ENCODE measurements around the gene RRBP1.

Gene RRBP1

DNA sequence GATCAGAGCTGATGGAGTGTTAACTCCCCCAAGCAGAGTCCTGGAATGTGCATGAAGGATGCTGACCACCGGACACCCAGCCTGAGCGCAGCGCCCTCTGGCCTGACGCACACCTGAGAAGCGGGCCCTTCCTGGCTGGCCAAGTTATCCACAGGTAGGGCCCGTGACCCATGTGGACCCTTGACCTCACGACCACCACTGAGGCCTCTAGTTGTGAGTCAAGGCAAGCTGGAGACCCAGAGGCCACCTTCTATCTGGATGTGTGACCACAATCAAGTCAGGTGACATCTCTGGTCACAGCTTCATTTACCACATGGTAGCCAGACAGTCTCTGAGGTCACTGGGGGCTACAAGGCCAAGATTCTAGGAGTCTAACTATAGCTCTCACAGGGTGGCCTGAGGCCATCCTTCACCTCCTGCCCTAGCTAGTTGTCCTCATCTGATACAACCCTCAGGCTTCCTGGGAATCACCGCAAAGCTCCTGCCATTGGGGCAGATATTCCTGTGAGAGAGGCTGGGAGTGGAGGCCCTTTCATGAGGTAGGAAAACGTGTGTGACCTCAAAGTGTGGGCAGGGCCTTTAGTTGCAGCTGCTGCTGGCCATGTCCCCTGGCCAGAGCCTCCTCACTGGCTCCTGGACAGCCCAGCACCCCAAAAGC, 59.1 kb downstream of the RRBP1 start:
- DNase-seq (ENCODE audit: low read depth in 2 of 2) = no peak

- no peak for DNase-seq (ENCODE audit: low read depth in 2 of 2)
These were observed 59.8 kb downstream of the RRBP1 start for GRCh38 chr20:17622086-17622850.

DNA sequence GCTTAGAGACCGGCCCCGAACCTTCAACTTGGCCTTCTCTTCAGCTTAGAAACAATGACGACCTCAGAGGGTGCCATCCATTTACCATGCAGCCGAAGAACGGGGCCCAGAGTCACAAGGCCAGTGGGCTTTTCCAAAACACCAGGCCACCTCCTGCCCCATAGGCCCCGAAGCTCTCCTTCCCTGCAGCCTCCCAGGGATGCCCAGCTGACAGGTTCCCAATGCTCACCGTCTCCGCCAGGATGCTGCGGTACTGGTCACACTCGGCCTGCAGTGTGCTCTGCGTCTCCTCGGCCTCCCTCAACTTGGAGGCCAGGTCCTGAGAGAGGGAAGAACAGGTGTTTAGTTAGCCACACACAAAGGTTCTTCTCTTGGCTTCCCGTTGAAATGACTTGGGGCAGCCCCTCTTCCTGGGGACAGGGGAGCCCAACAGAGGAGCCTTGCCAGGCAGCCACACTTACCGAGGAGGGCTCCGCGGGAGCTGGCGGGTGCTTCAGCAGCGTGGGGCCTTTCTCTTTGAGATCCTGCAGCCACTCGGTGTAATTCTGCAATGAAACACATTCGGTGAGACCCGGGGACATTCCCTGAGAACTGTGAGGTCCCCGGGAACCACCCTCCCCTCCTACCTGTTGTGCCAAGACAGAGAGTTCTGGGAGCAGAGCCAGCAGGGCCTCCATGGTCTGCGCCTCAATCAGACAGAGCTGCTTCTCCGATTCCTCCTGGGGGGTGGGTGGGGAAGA, 60.6 kb downstream of the RRBP1 start:
- no peak for DNase-seq (ENCODE audit: low read depth in 2 of 2)

DNA sequence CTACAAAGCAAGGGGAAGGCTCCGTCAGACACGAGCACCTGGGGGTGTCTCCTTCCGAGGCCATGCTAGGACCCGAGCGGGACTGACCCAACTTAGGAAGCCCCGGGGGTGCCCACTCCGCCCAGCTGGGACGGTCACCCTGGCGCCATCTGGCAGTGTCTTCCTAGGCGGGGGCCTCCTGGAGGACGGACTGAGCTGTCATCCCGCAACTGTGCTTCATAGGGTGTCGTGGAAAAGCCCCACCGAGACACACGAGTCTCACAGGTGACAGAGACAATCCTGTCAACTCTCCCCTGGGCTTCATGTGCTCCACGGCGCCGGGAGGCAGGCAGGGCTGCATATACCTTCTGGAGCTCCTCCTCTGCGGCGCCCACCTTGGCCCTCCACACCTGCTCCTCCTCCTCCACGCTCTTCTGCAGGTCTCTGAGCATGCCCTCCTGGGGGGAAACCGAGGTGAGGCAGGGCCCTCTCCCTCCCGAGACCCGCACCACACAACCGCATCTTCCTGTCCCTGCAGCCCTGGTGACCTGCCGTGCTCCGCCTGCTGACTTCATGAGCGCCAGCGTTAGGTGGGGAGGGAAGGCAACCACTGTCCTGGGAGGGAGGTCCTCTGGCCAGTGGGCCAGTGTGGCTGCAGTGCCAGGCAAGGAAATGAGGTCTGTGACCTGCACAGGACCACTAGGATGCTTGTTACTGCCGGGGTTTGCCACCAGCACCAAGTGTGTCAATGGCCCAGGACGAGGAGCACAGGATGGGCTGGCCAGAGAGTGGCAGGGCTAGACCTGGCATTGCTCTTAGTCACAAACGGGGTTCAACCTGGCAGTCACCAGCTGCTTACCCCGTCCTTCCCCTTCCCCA, 61.4 kb downstream of the RRBP1 start:
- no peak for DNase-seq (ENCODE audit: low read depth in 2 of 2)

- DNase-seq (ENCODE audit: low read depth in 2 of 2) = no peak
These were observed 62.5 kb downstream of the RRBP1 start for GRCh38 chr20:17619351-17620093.

DNA sequence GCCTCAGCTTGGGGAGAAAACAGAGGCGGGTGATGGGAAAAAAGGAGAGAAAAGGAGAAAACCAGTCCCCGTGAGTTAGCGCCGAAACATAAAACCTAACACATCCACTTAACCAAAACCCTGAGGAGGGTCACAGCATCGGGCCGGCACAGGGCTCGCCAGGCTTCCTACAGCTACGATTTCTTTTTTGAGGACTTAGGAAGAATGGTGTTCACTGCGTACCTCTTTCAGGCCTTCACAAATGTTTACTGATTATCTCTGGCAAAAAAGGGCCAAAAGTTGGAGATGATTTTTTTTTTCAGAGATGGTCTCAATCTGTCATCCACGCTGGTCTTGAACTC, 63.4 kb downstream of the RRBP1 start:
- no peak for DNase-seq (ENCODE audit: low read depth in 2 of 2)

- DNase-seq (ENCODE audit: low read depth in 2 of 2) = no peak
These were observed 64.0 kb downstream of the RRBP1 start for GRCh38 chr20:17617868-17618672.

DNA sequence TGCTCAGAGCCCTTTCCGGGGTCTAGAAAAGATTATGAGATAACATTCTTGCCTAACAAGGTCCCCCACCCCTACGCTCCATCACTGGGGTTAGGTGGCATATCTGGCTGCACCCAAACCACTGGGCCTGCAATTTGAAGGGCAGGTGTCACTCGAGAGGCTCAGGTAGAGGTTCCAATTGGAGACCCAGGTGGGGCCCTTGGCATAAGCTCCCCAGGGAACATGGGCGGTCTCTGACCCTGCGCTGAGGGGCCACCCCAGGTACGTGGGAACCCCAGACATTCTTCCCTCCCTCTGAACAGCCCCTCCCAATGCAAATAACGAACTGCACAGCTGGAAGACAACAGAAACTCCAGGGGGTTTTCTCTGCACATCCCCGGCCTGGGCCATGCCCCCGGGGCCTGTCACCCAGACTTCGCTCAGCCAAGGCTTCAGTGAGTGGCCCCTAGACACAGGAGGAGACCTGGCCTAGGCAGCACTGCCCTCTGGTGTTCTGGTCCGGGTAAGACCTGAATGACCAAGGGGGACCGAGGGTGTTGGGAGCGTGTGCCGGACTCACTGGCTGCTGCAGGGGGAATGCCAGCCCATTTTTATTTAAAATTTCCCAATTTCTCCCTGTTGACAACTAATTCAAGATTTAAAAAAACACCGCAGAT, 64.7 kb downstream of the RRBP1 start:
- DNase-seq (ENCODE audit: low read depth in 2 of 2) = no peak

DNA sequence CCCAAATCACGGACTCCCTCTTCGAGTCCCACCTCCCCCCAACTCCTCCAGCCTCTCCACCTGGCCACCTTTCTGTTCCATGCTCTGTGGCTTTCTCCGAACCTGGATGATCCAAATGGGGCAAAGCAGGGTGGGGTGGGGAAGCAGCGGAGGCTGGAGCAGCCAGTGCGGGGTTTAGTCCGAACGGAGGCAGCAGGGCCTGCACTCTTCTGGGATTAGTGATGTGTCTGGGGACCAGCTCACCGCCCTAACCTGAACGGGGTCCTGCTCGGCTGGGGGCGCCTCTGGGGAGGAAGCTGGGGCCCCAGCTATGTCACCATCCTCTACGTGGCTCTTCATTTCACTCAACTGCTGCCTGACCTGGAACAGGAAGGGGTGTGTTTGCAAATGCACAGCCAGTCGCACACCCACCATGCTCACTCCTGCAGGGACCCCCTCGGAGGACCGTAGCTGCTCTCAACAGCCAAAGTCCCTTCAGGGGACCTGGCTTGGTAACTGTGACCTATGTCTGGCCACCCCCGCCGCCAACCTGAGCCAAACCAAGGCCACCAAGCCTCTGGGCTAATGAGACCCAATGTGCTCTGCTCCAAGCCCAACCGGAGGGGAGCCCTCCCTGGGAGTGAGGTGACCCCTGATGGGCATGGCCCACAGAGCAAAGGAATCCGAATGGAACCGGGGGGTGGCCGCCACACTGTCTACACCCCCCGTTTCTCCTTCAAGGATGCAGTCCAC, 65.4 kb downstream of the RRBP1 start:
- DNase-seq (ENCODE audit: low read depth in 2 of 2) = no peak

GRCh38 chr20:17615645-17616479, 66.2 kb downstream of the RRBP1 start:
- DNase-seq (ENCODE audit: low read depth in 2 of 2) = no peak

DNA sequence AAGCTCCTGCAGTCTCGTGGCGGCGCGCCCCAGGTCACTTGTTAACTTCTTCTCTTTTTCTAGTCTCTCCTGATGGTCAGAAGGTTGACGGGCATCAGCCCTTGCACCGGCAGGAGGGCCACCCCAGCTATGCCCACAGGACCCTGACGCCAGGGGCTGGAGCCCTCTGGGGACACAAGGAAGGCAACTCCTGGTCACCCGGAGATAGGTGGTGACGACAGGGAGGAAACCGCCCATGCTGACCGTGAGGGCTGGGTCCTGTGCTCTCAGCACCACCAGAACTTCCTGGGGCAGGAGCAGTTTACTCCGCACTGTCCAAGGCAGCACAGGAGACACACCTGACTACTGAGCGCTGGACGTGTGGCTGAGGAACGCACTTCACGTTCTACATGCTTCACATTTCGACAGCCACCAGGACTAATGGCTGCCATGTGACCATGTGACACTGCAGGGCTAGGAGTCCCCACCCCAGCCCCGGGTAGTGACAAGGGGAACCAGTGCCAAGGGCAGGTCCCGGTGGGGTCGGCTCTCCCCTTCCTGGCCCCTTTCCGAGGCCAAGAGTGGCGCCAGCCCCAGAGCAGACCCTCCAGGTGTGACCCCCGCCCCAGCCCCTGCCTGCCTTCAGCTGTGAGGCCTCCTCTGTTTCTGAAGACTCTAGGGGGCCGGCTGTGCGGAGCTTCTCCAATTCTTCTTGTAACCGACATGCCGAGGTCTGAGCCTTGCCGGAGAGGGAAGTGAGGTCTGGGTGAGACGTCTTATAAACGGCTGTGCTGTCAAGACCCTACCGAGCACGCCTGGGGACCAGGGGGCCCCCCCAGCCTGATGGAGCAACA, 67.0 kb downstream of the RRBP1 start:
- no peak for DNase-seq (ENCODE audit: low read depth in 2 of 2)

DNA sequence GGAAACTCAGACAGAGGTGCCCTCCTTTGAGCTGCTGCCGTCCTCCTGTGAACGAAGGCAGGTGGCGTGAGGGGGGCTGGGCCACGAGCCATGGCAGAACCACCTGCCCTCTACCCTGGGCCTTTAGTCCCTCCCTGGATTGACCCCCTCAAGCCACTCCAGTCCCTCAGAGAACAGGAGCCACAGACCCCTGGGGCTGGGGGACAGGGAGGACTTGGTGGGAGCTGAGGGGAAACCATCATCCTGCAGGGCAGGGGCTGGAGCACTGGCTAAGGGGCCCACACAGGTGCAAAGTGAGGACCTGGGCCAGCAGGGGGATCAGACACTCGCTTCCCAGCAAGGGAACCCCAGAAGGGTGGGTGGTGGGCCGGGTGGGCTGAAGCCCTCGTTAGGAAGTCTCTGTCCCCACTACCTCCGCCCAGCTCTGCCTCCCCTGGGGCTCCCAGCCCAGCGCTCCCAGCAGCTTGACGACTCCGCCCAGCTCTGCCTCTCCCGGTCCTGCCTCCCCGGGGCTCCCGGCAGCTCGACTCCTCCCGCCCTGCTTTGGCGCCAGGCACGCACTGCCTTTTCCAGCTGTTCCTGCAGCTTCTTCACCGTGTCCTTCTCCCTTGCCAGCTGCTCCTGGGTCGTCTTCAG, 67.7 kb downstream of the RRBP1 start:
- DNase-seq (ENCODE audit: low read depth in 2 of 2) = no peak

DNA sequence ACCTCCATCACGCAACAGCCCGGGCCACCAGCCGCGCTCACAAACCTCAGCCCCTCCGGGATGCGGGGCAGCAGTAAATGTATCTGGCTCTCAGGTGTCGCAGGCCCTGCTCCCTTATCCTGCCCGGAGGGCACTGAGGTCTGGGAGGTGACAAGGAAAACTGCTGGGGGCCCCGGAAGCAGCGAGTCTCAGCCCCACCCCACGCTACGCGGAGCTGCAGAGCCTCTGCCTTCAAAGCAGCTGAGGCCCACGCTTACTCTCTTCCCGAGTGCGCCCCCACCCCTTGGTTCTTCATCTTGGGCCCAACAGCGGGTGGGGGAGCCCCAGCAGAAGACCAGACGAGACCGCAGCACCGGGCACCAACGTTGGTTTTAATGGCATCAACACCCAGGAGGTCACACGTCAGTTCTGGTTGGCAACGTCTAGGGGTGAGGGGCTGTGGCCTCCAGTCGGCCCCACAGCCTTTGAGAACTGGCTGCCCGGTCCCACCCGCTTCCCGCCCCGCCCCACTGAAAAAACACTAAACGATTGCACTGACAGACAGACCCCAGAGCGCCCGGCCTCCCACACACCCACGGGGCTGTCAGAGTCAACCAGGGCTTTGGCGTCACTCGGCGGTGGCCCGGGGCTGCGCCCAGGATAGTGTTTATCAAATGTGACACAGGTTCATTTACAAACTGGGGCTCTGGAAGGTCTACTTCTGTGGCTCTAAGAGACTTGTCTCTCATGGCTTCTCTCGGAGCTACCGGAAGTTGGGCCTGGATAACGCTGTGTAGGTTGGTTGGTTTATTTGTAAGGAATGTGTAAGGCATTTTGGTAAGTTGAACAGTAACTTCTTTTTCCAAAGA, 68.5 kb downstream of the RRBP1 start:
- no peak for DNase-seq (ENCODE audit: low read depth in 2 of 2)

- no peak for DNase-seq (ENCODE audit: low read depth in 2 of 2)
These were observed 69.1 kb downstream of the RRBP1 start for GRCh38 chr20:17612992-17613327.

GRCh38 chr20:17612287-17612991, 69.6 kb downstream of the RRBP1 start:
- peak; percentile 17 to 18 for DNase-seq (ENCODE audit: low read depth in 2 of 2)
